H9 (cell line): Measurements from ENCODE around the gene TIRAP. TPM values are rescaled to one million over a fixed set of nuclear protein-coding genes. Genes with fewer than 3 reads are reported as not detected.

ENCODE experiments used
- DNase-seq: peaks from one replicate; pipeline ENCODE4 v3.0.0-alpha.2; 2017
- H2AFZ ChIP-seq: one replicate; pipeline ENCODE4 v1.6.1; 2013; ENCODE audit warnings: mild to moderate bottlenecking, low read length, control low read depth, moderate library complexity
- H2AK5ac ChIP-seq: 2 replicates; pipeline ENCODE4 v1.6.1; 2013; ENCODE audit warnings: low read length, control low read depth, mixed read lengths; ENCODE audit not compliant: insufficient read length
- H2BK120ac ChIP-seq: one replicate; pipeline ENCODE4 v1.6.1; 2013; ENCODE audit warnings: low read depth, mild to moderate bottlenecking, low read length, control low read depth, inconsistent platforms; ENCODE audit not compliant: poor library complexity, severe bottlenecking
- H2BK12ac ChIP-seq: 2 replicates; pipeline ENCODE4 v1.6.1; 2013; ENCODE audit warnings: low read length, control low read depth, mixed read lengths, low read depth; ENCODE audit not compliant: insufficient read length
- H2BK15ac ChIP-seq: 2 replicates; pipeline ENCODE4 v1.6.1; 2013; ENCODE audit warnings: low read depth, low read length, control low read depth
- H2BK20ac ChIP-seq: one replicate; pipeline ENCODE4 v1.6.1; 2013; ENCODE audit warnings: low read depth, mild to moderate bottlenecking, low read length, control low read depth, inconsistent platforms; ENCODE audit not compliant: poor library complexity, severe bottlenecking
- H2BK5ac ChIP-seq: 2 replicates; pipeline ENCODE4 v1.6.1; 2013; ENCODE audit warnings: low read length, control low read depth, mixed read lengths; ENCODE audit not compliant: insufficient read length
- H3K14ac ChIP-seq: 2 replicates; pipeline ENCODE4 v1.6.1; 2013; ENCODE audit warnings: low read length, control low read depth; ENCODE audit not compliant: insufficient read depth
- H3K18ac ChIP-seq: 2 replicates; pipeline ENCODE4 v1.6.1; 2013; ENCODE audit warnings: low read depth, mild to moderate bottlenecking, mixed read lengths, low read length, control low read depth; ENCODE audit not compliant: insufficient read length
- H3K23ac ChIP-seq: 2 replicates; pipeline ENCODE4 v1.6.1; 2013; ENCODE audit warnings: low read length, control low read depth, mixed read lengths, low read depth; ENCODE audit not compliant: insufficient read length
- H3K23me2 ChIP-seq: 2 replicates; pipeline ENCODE4 v1.6.1; 2013; ENCODE audit warnings: low read depth, mild to moderate bottlenecking, mixed read lengths, low read length, control low read depth; ENCODE audit not compliant: insufficient read length, poor library complexity, severe bottlenecking
- H3K27ac ChIP-seq: 2 replicates; pipeline ENCODE4 v1.5.1; 2013; ENCODE audit warnings: low read length, control low read depth, mixed read lengths, low read depth; ENCODE audit not compliant: insufficient read length
- H3K27me3 ChIP-seq: 2 replicates; pipeline ENCODE4 v1.6.1; 2013; ENCODE audit warnings: low read length, control low read depth, inconsistent platforms; ENCODE audit not compliant: insufficient read depth
- H3K4ac ChIP-seq: 2 replicates; pipeline ENCODE4 v1.6.1; 2013; ENCODE audit warnings: low read depth, mild to moderate bottlenecking, control low read depth, inconsistent platforms, low read length, moderate library complexity
- H3K4me1 ChIP-seq: 2 replicates; pipeline ENCODE4 v1.6.1; 2013; ENCODE audit warnings: low read length, control low read depth, inconsistent platforms; ENCODE audit not compliant: insufficient read depth
- H3K4me2 ChIP-seq: 2 replicates; pipeline ENCODE4 v1.6.1; 2013; ENCODE audit warnings: low read length, control low read depth, mixed read lengths; ENCODE audit not compliant: insufficient read length, insufficient read depth
- H3K56ac ChIP-seq: 2 replicates; pipeline ENCODE4 v1.6.1; 2013; ENCODE audit warnings: low read depth, mild to moderate bottlenecking, mixed read lengths, low read length, control low read depth; ENCODE audit not compliant: insufficient read length
- H3K79me1 ChIP-seq: 2 replicates; pipeline ENCODE4 v1.6.1; 2013; ENCODE audit warnings: low read depth, mild to moderate bottlenecking, moderate library complexity, low read length, control low read depth, inconsistent platforms; ENCODE audit not compliant: insufficient read depth, poor library complexity, severe bottlenecking
- H3K79me2 ChIP-seq: 2 replicates; pipeline ENCODE4 v1.6.1; 2013; ENCODE audit warnings: low read length, control low read depth, inconsistent platforms; ENCODE audit not compliant: insufficient read depth
- H3K9ac ChIP-seq: 2 replicates; pipeline ENCODE4 v1.6.1; 2013; ENCODE audit warnings: low read length, control low read depth, mixed read lengths; ENCODE audit not compliant: insufficient read length; ENCODE audit errors: extremely low read depth
- H3K9me3 ChIP-seq: one replicate; pipeline ENCODE4 v1.6.1; 2013; ENCODE audit warnings: low read depth, low read length, inconsistent platforms; ENCODE audit not compliant: control insufficient read depth
- H3T11ph ChIP-seq: one replicate; pipeline ENCODE4 v1.6.1; 2013; ENCODE audit warnings: mild to moderate bottlenecking, low read length, control low read depth, inconsistent platforms
- H4K20me1 ChIP-seq: one replicate; pipeline ENCODE4 v1.6.1; 2013; ENCODE audit not compliant: control insufficient read depth, insufficient read length, insufficient read depth
- H4K5ac ChIP-seq: 2 replicates; pipeline ENCODE4 v1.6.1; 2013; ENCODE audit warnings: low read depth, mild to moderate bottlenecking, mixed read lengths, low read length, control low read depth; ENCODE audit not compliant: insufficient read length
- H4K8ac ChIP-seq: replicated peaks from 2 replicates; pipeline ENCODE4 v1.6.1; 2013; ENCODE audit warnings: low read length, control low read depth, mixed read lengths, low read depth; ENCODE audit not compliant: insufficient read length
- H4K91ac ChIP-seq: 2 replicates; pipeline ENCODE4 v1.6.1; 2013; ENCODE audit warnings: low read depth, mild to moderate bottlenecking, moderate library complexity, mixed read lengths, low read length, control low read depth; ENCODE audit not compliant: insufficient read length
- H3K27ac Mint-ChIP-seq, 3 experiments: 2 replicates in 2 of 3; 3 replicates in 1 of 3; pipeline ENCODE4 v1.8.0; 2020 to 2021; ENCODE audit warnings: mixed read lengths in 3 of 3, mild to moderate bottlenecking in 1 of 3, moderate library complexity in 1 of 3
- H3K27me3 Mint-ChIP-seq: 2 replicates; pipeline ENCODE4 v1.8.0; 2021; ENCODE audit warnings: low read depth, mild to moderate bottlenecking, moderate library complexity, mixed read lengths
- H3K36me3 Mint-ChIP-seq, 3 experiments: 2 replicates in 2 of 3; 3 replicates in 1 of 3; pipeline ENCODE4 v1.8.0; 2020 to 2021; ENCODE audit warnings: low read depth in 3 of 3, mixed read lengths in 3 of 3; ENCODE audit not compliant: insufficient read depth in 1 of 3
- H3K4me1 Mint-ChIP-seq, 2 experiments: 2 replicates each; pipeline ENCODE4 v1.8.0; 2020; ENCODE audit warnings: mixed read lengths in 2 of 2
- H3K4me3 Mint-ChIP-seq, 2 experiments: 2 replicates in 1 of 2; 3 replicates in 1 of 2; pipeline ENCODE4 v1.8.0; 2020 to 2021; ENCODE audit warnings: mild to moderate bottlenecking in 2 of 2, mixed read lengths in 2 of 2, moderate library complexity in 1 of 2
- H3K9me3 Mint-ChIP-seq, 2 experiments: 2 replicates in 1 of 2; 3 replicates in 1 of 2; pipeline ENCODE4 v1.8.0; 2020; ENCODE audit warnings: mild to moderate bottlenecking in 2 of 2, mixed read lengths in 2 of 2, moderate library complexity in 1 of 2
- WGBS: extraction: QIAGEN DNeasy Blood & Tissue Kit; methylation state at CpG from one replicate; pipeline ENCODE4 v1.1.7; 2013; ENCODE audit warnings: missing lambda C conversion rate, low lambda C conversion rate, mixed read lengths; ENCODE audit not compliant: insufficient read length; ENCODE audit errors: extremely low coverage; 5-methylcytosine and 5-hydroxymethylcytosine counted together
- total RNA-seq: library from RNA; stranded (reverse); gene quantifications from 2 replicates; pipeline ENCODE4 v1.2.1, GENCODE V29; 2021
- TF ChIP-seq, protein P1 (sequence below): fragments of 200-600 bp; sonication (generic); conservative IDR thresholded peaks from 3 replicates; pipeline ENCODE4 v1.8.0; 2021; ENCODE audit warnings: antibody characterized with exemption, mild to moderate bottlenecking

TIRAP gene
- total RNA-seq, 1 experiment from 2014 or later, result 7.0 TPM

DNA sequence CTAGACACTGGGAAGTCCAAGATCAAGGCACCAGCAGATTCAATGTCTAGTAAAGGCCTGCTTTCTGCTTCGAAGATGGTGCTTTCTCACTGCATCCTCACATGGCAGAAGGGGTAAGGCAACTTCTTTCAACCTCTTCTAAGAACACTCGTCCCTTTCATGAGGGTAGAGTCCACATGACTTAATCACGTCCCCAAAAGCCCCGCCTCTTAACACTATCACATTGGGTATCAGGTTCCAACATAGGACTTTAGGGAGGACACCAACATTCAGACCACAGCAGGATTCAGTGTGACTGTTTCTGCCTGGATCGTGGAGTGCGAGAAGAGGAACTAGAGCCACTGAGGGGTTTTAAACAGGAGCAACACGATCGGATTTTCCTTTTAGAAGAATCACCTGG, 3.7 kb upstream of the TIRAP start:
- peaks cover 21 to 46% (median 33%) of the 10 kb centered on the region in 3 experiments for H3K36me3 Mint-ChIP-seq
- Histone ChIP-seq H4K8ac (no peak overlapping the region), H3K4ac (no peak overlapping the region), H2AFZ (no peak overlapping the region), H3K18ac (no peak overlapping the region), H2BK20ac (no peak overlapping the region), H4K5ac (no peak overlapping the region), H2AK5ac (no peak overlapping the region), H3T11ph (no peak overlapping the region), H3K9ac (no peak overlapping the region), H3K4me2 (no peak overlapping the region), H3K56ac (no peak overlapping the region), H4K91ac (no peak overlapping the region), H2BK15ac (no peak overlapping the region), H3K9me3 (no peaks in the 10 kb centered on the region), H2BK120ac (no peak overlapping the region), H3K27me3 (peaks cover 2% of the 10 kb centered on the region; the same call in 1 of the 2 replicates), H4K20me1 (no peaks in the 10 kb centered on the region), H3K4me1 (peaks cover 4% of the 10 kb centered on the region; the same call in 1 of the 2 replicates), H3K23ac (no peak overlapping the region), H3K79me1 (no peaks in the 10 kb centered on the region), H2BK5ac (no peak overlapping the region), H2BK12ac (no peak overlapping the region), H3K14ac (no peak overlapping the region), H3K27ac (no peak overlapping the region), H3K79me2 (no peaks in the 10 kb centered on the region), H3K23me2 (peaks cover 13% of the 10 kb centered on the region)
- no peaks in the 10 kb centered on the region for H3K9me3 Mint-ChIP-seq
- peaks cover 14% of the 10 kb centered on the region for H3K27me3 Mint-ChIP-seq
- H3K4me3 Mint-ChIP-seq, result no peak overlapping the region
- DNase-seq, result no peak
- no CpG with 5 or more reads among the region's 8 CpGs for WGBS
- TF ChIP-seq, protein P1, sequence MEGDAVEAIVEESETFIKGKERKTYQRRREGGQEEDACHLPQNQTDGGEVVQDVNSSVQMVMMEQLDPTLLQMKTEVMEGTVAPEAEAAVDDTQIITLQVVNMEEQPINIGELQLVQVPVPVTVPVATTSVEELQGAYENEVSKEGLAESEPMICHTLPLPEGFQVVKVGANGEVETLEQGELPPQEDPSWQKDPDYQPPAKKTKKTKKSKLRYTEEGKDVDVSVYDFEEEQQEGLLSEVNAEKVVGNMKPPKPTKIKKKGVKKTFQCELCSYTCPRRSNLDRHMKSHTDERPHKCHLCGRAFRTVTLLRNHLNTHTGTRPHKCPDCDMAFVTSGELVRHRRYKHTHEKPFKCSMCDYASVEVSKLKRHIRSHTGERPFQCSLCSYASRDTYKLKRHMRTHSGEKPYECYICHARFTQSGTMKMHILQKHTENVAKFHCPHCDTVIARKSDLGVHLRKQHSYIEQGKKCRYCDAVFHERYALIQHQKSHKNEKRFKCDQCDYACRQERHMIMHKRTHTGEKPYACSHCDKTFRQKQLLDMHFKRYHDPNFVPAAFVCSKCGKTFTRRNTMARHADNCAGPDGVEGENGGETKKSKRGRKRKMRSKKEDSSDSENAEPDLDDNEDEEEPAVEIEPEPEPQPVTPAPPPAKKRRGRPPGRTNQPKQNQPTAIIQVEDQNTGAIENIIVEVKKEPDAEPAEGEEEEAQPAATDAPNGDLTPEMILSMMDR, result no peak
- H3K27ac Mint-ChIP-seq, result peak overlapping the region in 1 of 3 experiments; percentile 72; a peak in 2 of 7 replicates
- H3K4me1 Mint-ChIP-seq, result peaks cover 11 to 16% of the 10 kb centered on the region in 2 experiments
